ENCODE measurements around the gene KRT31. TPM values are rescaled to one million over a fixed set of nuclear protein-coding genes. Genes with fewer than 3 reads are reported as not detected.

KRT31 gene
- total and polyA plus RNA-seq, 2 of the 8 experiments (the other 6 are each of a cell fraction or from before 2014, with no cell fraction given) = not detected

- no peak for TF ChIP-seq CBX8 (IDR thresholded peaks at IDR 0.05; ENCODE audit: borderline replicate concordance, low read depth, low read length)
- TF ChIP-seq CHD7 (IDR thresholded peaks at IDR 0.05; ENCODE audit: insufficient replicate concordance, low read length) = no peak
- no peak for TF ChIP-seq HDAC6 (IDR thresholded peaks at IDR 0.05; ENCODE audit: low read depth, low read length)
These were observed 23.7 kb upstream of the KRT31 start (continued) for GRCh38 chr17:41421116-41421515.
